Right ventricle myocardium superior (tissue), 1 donor: Measurements from ENCODE around the gene ITPKC. TPM values are rescaled to one million over a fixed set of nuclear protein-coding genes. Genes with fewer than 3 reads are reported as not detected.
"Not testable (repeated sequence)": the region's sequence is repeated elsewhere in the genome, so short reads cannot be mapped to it uniquely, and the experiment has no call there.

Source experiments
- ATAC-seq: fragments of 200-7000 bp; cut with Tn5 transposase; one replicate; pipeline ENCODE4 v1.9.1; 2020; ENCODE audit warnings: mild to moderate bottlenecking; ENCODE audit not compliant: poor library complexity
- DNase-seq: peaks from one replicate; pipeline ENCODE4 v3.0.0-alpha.2; 2020
- intact Hi-C: fragments of 100-400 bp; cut with DNase I; formaldehyde crosslinking; loops from one replicate; pipeline ENCODE4 v1.11.2; 2022
- total RNA-seq: library from RNA; stranded (reverse); fragmentation: NEBNext Ultra II Directional; extraction: Animal tissue kit (Norgen Biotek cat#: 25700); gene quantifications from one replicate; pipeline ENCODE4 v1.2.1, GENCODE V29; 2021
- donor health status: DM: no; HTN: yes; CAD: no; lungs with severe emphysema.

The ITPKC gene
- total RNA-seq, 1 donor from 2014 or later: 14.7 TPM

- intact Hi-C loops: no loop called here
- peak; percentile 98 for DNase-seq
- peak; percentile 90 for ATAC-seq
These were observed 34.1 kb downstream of the ITPKC start, which contains the start of gene SNRPA for GRCh38 chr19:40750874-40751537. Gene SNRPA (plus strand): TSS chr19:40751203. CDS start chr19:40751409, 206 bp downstream.

- no peak for ATAC-seq
- intact Hi-C loops: no loop called here
- no peak for DNase-seq
These were observed 35.4 kb downstream of the ITPKC start for GRCh38 chr19:40752257-40752781.

- intact Hi-C loops: no loop called here
- DNase-seq: no peak
- no peak for ATAC-seq
These were observed 37.8 kb downstream of the ITPKC start for GRCh38 chr19:40754611-40755247.

- intact Hi-C loops: no loop called here
- no peak for DNase-seq
- no peak for ATAC-seq
These were observed 38.3 kb downstream of the ITPKC start for GRCh38 chr19:40755248-40755624.

- no peak for ATAC-seq
- no peak for DNase-seq
- intact Hi-C loops: no loop called here
These were observed 38.9 kb downstream of the ITPKC start for GRCh38 chr19:40755791-40756190.

- DNase-seq: no peak
- no peak for ATAC-seq
- intact Hi-C loops: no loop called here
These were observed 39.7 kb downstream of the ITPKC start for GRCh38 chr19:40756502-40757110.

GRCh38 chr19:40758491-40758890 is 41.6 kb downstream of the ITPKC start:
- ATAC-seq: no peak
- DNase-seq: no peak
- intact Hi-C loops: no loop called here

- DNase-seq: no peak
- ATAC-seq: no peak
- intact Hi-C loops: no loop called here
These were observed 42.4 kb downstream of the ITPKC start for GRCh38 chr19:40759352-40759751.

- DNase-seq (no peak), ATAC-seq (no peak)
- intact Hi-C loops: no loop called here
These were observed 46.0 kb downstream of the ITPKC start for GRCh38 chr19:40762754-40763470.

GRCh38 chr19:40763526-40763925 is 46.6 kb downstream of the ITPKC start:
- DNase-seq: no peak
- no peak for ATAC-seq
- intact Hi-C loops: no loop called here

GRCh38 chr19:40763963-40764362 is 47.1 kb downstream of the ITPKC start:
- ATAC-seq: no peak
- no peak for DNase-seq
- intact Hi-C loops: no loop called here

GRCh38 chr19:40766385-40766784 is 49.5 kb downstream of the ITPKC start:
- ATAC-seq, DNase-seq, intact Hi-C loops: not testable (repeated sequence)

GRCh38 chr19:40768869-40769268 is 52.0 kb downstream of the ITPKC start:
- intact Hi-C loops: no loop called here
- no peak for ATAC-seq
- DNase-seq: no peak

GRCh38 chr19:40771101-40771862 is 54.4 kb downstream of the ITPKC start:
- DNase-seq, intact Hi-C loops, ATAC-seq: not testable (repeated sequence)

- ATAC-seq: no peak
- no peak for DNase-seq
- intact Hi-C loops: no loop called here
These were observed 58.2 kb downstream of the ITPKC start, which contains the start of gene MIA for GRCh38 chr19:40774916-40775631. Gene MIA (plus strand): TSS chr19:40775521. CDS start chr19:40775543, 22 bp downstream.

- ATAC-seq (no peak), DNase-seq (no peak)
- intact Hi-C loops: no loop called here
These were observed 58.7 kb downstream of the ITPKC start for GRCh38 chr19:40775632-40776022.

- no peak for DNase-seq
- no peak for ATAC-seq
- intact Hi-C loops: no loop called here
These were observed 59.5 kb downstream of the ITPKC start for GRCh38 chr19:40776364-40776763.
